ENCODE data around the gene LMO1. TPM values are rescaled to one million over a fixed set of nuclear protein-coding genes. Genes with fewer than 3 reads are reported as not detected.
A peak's percentile ranks its signal among the peaks of the same experiment; 100 is the strongest.

Gene LMO1
- total RNA-seq, 1 donor, result not detected

DNA sequence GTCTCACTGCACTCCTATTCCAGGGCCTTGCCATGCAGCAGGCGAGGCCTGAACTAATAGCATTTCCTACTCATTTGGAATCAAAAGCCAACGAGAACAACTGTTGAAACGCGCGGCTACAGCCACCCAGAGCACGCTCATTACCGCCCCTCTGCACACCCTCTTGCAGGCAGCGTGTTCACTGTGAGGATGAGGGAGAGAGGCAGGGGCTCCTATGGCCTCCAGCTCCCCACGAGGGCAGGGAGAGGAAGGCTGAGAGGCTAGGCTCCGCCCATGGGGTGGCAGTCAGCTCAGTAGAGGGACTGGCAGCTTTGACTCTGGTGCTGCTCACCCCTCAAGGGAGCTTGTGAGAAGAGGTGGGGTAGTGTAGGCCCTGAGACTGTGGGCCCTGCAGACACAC lies 26.2 kb downstream of the LMO1 start:
- H3K36me3 ChIP-seq (ENCODE audit: insufficient read depth, low read length), result no peaks in the 10 kb centered on the region
- H2AFZ ChIP-seq (ENCODE audit: low read length), result no peak overlapping the region
- H3K4me2 ChIP-seq (ENCODE audit: insufficient read depth, low read length), result no peak overlapping the region
- no peak for TF ChIP-seq CTCF (IDR thresholded peaks at IDR 0.05; ENCODE audit: extremely low read depth, low read depth, low read length)
- no peaks in the 10 kb centered on the region for H4K20me1 ChIP-seq (ENCODE audit: insufficient read depth, low read length)
- H3K27me3 ChIP-seq (ENCODE audit: insufficient read depth, low read length), result peaks cover 4% of the 10 kb centered on the region
- H3K9me3 ChIP-seq (ENCODE audit: low read depth, low read length), result no peaks in the 10 kb centered on the region
- no peaks in the 10 kb centered on the region for H3K79me2 ChIP-seq (ENCODE audit: insufficient read depth, low read length)
- DNase-seq (ENCODE audit: insufficient read length, low spot score, missing footprints), result peak; percentile 44
- no peak overlapping the region for H3K4me3 ChIP-seq (ENCODE audit: insufficient read depth, low read length)
- no peak overlapping the region for H3K27ac ChIP-seq (ENCODE audit: low read depth, low read length)
- no peaks in the 10 kb centered on the region for H3K4me1 ChIP-seq (ENCODE audit: insufficient read depth, low read length)

DNA sequence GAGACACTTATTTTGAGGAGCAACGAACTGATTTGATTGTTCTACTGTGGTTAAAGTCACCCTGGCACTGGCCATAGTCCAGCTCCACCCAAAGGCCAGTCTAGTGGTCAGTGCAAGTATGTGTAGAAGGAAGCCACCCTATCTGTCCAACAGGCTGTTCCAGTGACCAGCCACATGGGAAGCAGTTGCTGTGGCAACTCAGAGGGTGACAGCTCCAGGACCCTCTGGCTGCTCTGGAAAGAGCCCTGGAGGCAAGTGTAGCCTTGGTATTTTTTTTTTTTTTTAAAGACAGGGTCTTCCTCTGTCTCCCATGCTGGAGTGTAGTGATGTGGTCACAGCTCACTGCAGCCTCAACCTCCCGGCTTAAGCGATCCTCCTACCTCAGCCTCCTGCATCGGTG lies 27.8 kb downstream of the LMO1 start:
- Histone ChIP-seq H2AFZ (ENCODE audit: low read length) (no peak overlapping the region), H3K4me3 (ENCODE audit: insufficient read depth, low read length) (no peak overlapping the region), H3K9me3 (ENCODE audit: low read depth, low read length) (no peaks in the 10 kb centered on the region), H4K20me1 (ENCODE audit: insufficient read depth, low read length) (no peaks in the 10 kb centered on the region), H3K36me3 (ENCODE audit: insufficient read depth, low read length) (no peaks in the 10 kb centered on the region), H3K79me2 (ENCODE audit: insufficient read depth, low read length) (no peaks in the 10 kb centered on the region), H3K27me3 (ENCODE audit: insufficient read depth, low read length) (no peaks in the 10 kb centered on the region), H3K4me1 (ENCODE audit: insufficient read depth, low read length) (no peaks in the 10 kb centered on the region), H3K27ac (ENCODE audit: low read depth, low read length) (no peak overlapping the region), H3K4me2 (ENCODE audit: insufficient read depth, low read length) (no peak overlapping the region)
- no peak for TF ChIP-seq CTCF (IDR thresholded peaks at IDR 0.05; ENCODE audit: extremely low read depth, low read depth, low read length)
- peak; percentile 52 for DNase-seq (ENCODE audit: insufficient read length, low spot score, missing footprints)

DNA sequence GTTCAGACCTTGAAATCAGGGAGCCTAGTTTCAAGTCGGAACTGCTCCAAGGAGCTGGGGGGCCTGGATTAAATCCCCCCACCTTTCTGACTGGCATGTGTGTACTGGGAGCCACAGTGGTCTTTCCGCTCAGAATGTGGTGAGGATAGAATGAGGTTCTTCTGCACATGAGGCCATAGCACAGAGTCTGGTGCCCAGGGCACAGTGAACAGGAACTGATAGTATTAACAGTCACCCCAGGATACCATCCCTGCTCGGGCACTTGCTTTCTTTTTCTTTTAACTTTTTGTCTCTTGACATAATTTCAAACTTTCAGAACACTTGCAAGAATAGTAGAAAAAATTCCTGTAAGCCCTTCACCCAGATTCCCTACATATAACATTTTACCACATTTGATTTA lies 28.8 kb downstream of the LMO1 start:
- Histone ChIP-seq H3K79me2 (ENCODE audit: insufficient read depth, low read length) (no peaks in the 10 kb centered on the region), H2AFZ (ENCODE audit: low read length) (no peak overlapping the region), H3K36me3 (ENCODE audit: insufficient read depth, low read length) (no peaks in the 10 kb centered on the region), H3K4me2 (ENCODE audit: insufficient read depth, low read length) (no peak overlapping the region), H3K27me3 (ENCODE audit: insufficient read depth, low read length) (no peaks in the 10 kb centered on the region), H3K4me3 (ENCODE audit: insufficient read depth, low read length) (no peak overlapping the region), H3K9me3 (ENCODE audit: low read depth, low read length) (no peaks in the 10 kb centered on the region), H3K27ac (ENCODE audit: low read depth, low read length) (no peak overlapping the region), H4K20me1 (ENCODE audit: insufficient read depth, low read length) (no peaks in the 10 kb centered on the region), H3K4me1 (ENCODE audit: insufficient read depth, low read length) (no peaks in the 10 kb centered on the region)
- TF ChIP-seq CTCF (IDR thresholded peaks at IDR 0.05; ENCODE audit: extremely low read depth, low read depth, low read length), result no peak
- peak; percentile 26 for DNase-seq (ENCODE audit: insufficient read length, low spot score, missing footprints)

GRCh38 chr11:8234425-8234821 lies 29.3 kb downstream of the LMO1 start:
- Histone ChIP-seq H3K27me3 (ENCODE audit: insufficient read depth, low read length) (no peaks in the 10 kb centered on the region), H2AFZ (ENCODE audit: low read length) (no peak overlapping the region), H4K20me1 (ENCODE audit: insufficient read depth, low read length) (no peaks in the 10 kb centered on the region), H3K4me3 (ENCODE audit: insufficient read depth, low read length) (no peak overlapping the region), H3K4me1 (ENCODE audit: insufficient read depth, low read length) (no peaks in the 10 kb centered on the region), H3K9me3 (ENCODE audit: low read depth, low read length) (no peaks in the 10 kb centered on the region), H3K4me2 (ENCODE audit: insufficient read depth, low read length) (no peak overlapping the region), H3K79me2 (ENCODE audit: insufficient read depth, low read length) (no peaks in the 10 kb centered on the region), H3K27ac (ENCODE audit: low read depth, low read length) (no peak overlapping the region), H3K36me3 (ENCODE audit: insufficient read depth, low read length) (no peaks in the 10 kb centered on the region)
- peak; percentile 29 for DNase-seq (ENCODE audit: insufficient read length, low spot score, missing footprints)
- no peak for TF ChIP-seq CTCF (IDR thresholded peaks at IDR 0.05; ENCODE audit: extremely low read depth, low read depth, low read length)

Measured in osteoblast (primary cell).